CD1c-positive myeloid dendritic cell (primary cell): ENCODE results near the gene SDK2.
A peak's percentile ranks its signal among the peaks of the same experiment; 100 is the strongest.

Experiments used
- DNase-seq: peaks from one replicate; pipeline ENCODE4 v3.0.0-alpha.2; 2016; ENCODE audit errors: extremely low spot score

SDK2 gene

DNA sequence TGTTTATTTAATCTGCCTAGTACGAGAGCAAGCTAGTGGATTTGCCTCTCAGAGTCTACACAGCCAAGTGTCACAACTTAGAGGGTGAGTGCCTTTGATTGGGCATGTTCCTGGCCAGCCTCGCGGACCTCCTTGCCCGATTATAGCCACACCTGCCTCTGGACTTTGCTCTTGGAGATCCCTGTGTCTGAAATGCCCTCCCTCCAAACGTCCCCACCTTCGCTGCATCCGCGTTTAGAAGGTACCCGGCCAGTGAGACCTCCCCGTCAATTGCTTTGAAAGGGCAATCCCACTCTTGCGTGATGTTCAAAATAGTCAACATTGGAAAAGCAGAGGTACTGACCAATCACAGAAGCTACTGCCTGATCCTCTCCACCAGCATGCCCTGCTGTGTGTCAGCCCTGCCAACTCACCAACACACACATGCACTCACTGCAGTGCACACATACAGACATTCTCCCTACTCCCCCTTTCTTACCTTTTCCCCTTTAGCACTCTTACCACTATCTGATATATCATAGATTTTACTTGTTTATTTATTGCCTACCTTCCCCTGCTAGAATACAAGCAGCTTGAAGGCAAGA lies 6.5 kb upstream of the SDK2 start:
- no peak for DNase-seq

DNA sequence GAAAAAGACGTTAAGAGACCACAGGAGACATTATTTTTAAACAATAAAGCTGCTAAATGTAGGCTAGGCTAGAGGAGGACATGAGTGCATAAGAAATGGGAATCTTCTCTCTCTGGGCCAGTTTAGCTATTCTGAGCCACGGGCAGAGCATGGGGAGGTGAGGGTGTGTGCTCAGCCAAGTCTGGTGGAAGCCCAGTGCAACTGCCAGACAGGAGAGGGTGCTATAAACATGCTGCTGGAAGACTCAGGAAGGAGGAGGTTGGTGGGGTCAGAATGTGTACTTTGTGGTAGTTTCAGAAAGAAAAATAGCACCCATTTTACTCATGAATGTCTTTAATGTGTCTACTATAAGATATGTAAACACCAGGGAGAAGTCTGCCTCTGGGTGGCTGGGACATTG lies 5.9 kb upstream of the SDK2 start:
- DNase-seq: no peak

GRCh38 chr17:73648974-73649373 lies 4.7 kb upstream of the SDK2 start:
- DNase-seq: no peak

- DNase-seq: no peak
These were observed 4.2 kb upstream of the SDK2 start for GRCh38 chr17:73648543-73648820.

GRCh38 chr17:73647772-73648542 lies 3.7 kb upstream of the SDK2 start:
- DNase-seq: no peak

DNA sequence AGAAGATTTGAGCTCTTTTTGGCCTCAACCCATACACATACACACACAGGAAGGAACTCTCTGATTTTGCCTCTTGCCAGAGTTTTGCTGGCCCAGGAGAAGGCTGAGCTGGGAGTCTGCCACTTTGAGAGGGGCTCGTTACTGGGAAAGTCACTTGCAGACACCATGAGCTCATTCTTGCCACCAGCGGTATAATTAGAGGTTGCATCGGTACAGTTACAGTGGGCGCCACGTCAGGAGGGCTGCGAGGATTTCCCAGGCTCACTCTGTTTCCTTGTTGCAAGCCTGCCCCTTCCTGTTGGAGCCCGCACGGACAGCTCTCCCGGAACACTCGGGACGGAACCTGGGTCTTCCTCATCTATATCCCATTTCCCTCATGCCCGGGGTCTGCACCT lies 3.1 kb upstream of the SDK2 start:
- no peak for DNase-seq

DNA sequence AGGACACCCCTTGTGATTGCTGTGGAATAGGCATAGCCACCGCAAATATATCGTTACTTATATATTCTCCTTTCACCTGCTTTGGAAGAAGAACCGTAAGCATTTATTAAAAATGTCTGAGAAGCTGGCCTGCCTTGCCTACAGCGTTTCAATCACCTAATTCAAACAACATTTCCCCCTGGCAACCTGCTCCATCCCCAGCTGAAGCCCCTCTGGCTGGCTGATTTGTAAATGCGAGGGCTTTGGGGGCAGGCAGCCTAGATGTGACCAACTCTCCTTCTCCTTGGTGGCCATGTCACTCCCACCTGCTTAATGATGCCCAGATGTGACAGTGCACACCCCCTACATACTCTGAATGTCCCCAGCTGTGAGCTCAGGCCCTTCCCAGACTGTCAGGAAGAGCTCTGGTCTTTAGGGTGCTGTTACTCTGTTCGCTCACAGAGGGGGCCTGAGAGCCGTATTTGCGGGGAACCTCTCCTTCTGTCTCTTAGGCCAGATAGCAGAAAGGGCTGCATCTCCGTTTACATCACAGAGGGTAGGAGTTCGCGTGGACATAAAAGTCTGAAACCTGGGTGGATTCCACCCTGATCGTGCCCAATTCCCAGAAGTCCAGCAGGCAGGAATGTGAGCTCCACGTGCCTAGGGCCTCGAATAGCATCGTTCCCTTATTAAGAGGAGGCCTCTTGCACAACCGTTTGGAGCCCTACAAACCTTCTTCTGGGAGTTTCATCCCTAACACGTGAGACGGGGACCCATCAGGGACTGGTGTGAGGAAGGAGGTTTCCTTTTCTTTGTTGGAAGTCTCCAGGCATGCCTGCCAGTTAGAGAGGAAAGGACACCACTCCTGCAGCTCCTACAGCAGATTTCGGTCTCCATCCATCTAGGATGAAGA lies 2.4 kb upstream of the SDK2 start:
- no peak for DNase-seq

- DNase-seq: peak; percentile 49
These were observed 1.0 kb upstream of the SDK2 start for GRCh38 chr17:73645050-73645871.

DNA sequence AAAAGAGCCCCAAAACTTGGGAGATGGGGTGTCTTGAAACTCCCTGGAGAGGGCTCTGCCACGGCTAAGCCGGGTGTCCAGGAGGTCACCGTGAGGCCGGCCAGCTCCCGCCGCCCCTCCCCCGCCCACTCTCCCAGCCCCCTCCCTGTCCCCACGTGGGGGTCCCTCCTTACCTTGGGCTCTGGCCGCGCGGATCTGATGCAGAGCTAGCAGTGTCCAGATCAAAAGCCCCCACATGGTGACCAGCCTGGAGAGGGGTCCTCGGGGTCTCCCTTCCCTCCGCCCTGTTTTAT lies 447 bp downstream of the SDK2 start:
- DNase-seq: no peak

DNA sequence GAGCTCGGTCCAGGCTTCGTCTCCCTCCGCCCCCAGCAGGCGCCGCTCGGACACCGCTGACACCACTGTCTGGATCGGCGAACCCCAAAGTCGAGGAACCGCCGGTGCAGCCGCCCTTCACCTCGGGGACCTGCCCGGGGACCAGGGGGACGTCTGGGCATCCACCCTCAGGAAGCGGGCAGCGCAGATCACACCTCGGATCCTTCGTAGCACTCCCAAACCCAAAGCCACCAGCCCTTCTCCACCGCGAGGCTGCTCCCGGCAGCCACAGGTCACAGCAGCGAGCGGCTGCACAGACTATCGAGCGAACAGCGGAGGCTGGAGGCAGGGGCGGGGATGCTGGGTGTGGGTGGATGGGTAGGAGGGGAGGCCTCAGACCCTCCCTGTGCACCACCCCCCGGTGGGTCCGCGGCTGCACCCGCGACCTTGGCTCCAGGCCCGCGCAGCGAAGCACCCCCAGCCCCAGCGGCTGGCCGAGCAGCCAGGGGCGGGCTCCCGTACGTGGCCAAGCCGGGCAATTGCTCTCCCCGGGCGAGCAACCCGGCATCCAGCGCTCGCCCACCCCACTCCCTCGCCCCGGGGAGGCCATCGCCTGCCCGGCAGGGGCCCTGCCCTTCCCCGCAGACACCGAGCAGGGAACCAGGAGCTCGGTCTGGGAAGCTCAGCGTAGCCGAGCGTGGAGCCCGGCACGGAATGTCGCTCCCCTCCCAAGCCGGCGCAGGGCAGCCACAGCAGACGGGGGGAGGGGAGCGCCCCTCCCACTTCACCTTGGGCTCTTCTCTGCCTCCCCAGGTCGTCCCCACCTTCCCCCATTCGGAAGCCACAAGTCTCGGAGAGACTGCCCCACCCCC lies 1.0 kb downstream of the SDK2 start:
- DNase-seq: no peak

- DNase-seq: no peak
These were observed 1.6 kb downstream of the SDK2 start for GRCh38 chr17:73642659-73643000.

- no peak for DNase-seq
These were observed 2.2 kb downstream of the SDK2 start for GRCh38 chr17:73641826-73642600.

GRCh38 chr17:73640691-73641090 lies 3.6 kb downstream of the SDK2 start:
- no peak for DNase-seq

DNA sequence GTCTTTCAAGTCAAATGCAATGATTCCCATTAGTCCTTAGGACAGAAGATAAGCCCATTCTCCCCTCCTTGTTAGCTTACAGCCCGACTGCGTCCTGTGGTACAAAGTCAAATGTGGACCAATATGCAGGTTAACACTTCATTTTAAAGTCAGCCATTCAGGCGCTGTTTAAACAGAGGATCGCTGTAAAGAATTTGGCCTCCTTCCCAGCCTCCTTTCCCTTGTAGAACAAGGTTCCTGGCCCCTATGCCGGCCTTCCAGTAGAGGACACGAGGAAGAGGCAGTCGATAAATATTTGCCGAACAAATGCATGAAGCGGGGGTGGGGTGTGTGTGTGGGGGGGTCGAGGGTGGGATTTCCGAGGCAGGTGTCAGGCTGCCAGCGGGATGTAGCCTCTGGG lies 4.3 kb downstream of the SDK2 start:
- no peak for DNase-seq

DNA sequence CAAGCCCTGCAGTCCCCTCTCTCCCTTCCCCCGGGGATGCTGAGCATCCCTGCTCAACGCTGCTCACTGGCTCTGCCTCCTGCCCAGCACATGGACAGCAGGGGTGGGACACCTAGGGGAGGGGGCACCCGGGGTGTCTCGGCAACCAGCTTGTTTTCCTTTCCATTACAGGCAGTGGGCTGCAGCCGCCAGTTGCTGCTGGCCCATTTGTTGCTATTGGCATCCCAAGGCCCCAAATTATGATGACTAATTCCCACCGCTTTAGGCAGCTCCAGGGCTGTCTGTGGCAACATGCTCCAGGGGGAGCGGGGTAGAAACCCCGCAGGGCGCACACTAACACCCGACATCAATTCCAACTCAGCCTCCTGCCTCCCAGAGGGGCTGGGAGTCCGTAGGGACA lies 4.9 kb downstream of the SDK2 start:
- no peak for DNase-seq

GRCh38 chr17:73638556-73638955 lies 5.7 kb downstream of the SDK2 start:
- no peak for DNase-seq

- DNase-seq: no peak
These were observed 6.4 kb downstream of the SDK2 start for GRCh38 chr17:73637866-73638265.

DNA sequence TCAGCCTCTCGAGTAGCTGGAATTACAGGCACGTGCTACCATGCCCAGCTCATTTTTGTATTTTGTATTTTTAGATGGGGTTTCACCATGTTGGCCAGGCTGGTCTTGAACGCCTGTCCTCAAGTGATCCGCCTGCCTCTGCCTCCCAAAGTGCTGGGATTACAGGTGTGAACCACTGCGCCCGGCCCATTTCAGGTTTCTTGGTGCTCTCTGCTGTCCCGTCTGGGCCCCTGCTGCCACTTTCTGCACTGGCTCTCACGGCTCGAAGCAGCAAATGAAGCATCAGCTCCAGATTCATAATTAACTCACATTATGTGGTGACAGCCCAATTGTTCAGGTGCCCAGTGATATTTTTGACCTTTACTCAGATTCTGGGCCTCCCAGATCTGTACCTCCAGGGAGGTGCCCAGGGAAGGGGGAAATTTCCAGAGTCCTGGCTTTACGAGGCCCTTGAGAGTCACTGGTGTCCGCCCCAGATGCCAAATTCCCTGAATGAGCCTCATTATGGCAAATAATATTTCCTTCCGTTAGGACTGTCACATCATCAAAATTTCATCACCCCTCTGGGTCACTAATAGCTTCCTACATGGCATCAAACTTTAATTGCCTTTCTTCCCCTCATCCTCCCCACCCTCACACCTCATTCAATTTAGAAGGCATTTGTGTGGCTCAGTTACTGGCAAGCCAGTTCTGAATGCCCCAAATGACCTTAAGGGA lies 9.0 kb downstream of the SDK2 start:
- no peak for DNase-seq

DNA sequence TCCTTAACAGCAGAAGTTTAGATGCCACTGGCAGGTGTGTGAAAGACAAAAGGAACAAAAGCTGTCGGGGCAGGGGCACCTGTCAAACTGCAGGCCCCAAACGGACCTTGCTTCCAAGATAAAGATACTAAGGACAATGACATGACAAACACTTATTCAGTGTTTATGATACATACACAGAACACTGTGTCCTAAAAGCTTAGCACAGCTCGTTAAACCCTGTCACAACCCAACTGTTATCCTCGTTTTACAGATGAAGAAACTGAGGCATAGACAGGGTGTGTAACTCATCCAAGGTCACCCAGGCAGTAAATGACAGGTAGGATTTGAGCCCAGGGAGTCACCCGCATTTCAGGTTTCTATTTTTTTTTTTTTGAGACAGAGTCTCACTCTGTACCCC lies 9.6 kb downstream of the SDK2 start:
- no peak for DNase-seq

DNA sequence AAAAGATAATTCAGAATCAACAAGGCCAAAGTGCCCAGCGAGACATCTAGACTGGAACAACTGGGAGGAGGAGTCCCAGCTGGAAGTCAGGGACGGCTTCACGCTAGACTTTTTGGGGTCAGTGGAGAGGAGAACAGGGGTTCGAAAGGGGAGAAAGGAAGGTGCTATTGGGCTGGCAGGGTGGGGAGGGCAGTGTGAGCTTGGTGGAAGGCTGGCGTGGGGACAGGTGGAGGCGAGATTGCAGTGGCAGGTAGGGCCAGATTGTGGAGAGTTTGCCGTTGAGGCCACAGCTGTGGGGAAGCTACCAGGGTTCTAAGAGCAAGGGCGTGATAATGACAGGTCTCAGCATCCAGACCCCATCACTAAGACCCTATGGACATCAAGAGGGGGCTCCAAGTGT lies 10.5 kb downstream of the SDK2 start:
- DNase-seq: no peak
